BE2C (cell line): ENCODE results near the gene POC1A.

Experiments used
- DNase-seq: peaks from one replicate; pipeline ENCODE4 v3.0.0-alpha.2; 2020
- H3K27me3 ChIP-seq: fragments of 250-450 bp; sonication (Bioruptor Pico); 2 replicates; pipeline ENCODE4 v1.5.1; 2020; ENCODE audit warnings: mild to moderate bottlenecking
- H3K36me3 ChIP-seq: fragments of 250-450 bp; sonication (Bioruptor Pico); 2 replicates; pipeline ENCODE4 v1.5.1; 2020; ENCODE audit warnings: mild to moderate bottlenecking
- H3K4me1 ChIP-seq: fragments of 250-450 bp; sonication (Bioruptor Pico); 2 replicates; pipeline ENCODE4 v1.5.1; 2020
- H3K4me3 ChIP-seq: 2 replicates; pipeline ENCODE4 v1.5.1; 2011; ENCODE audit warnings: low read depth, low read length
- H3K9me3 ChIP-seq: fragments of 250-450 bp; sonication (Bioruptor Pico); 2 replicates; pipeline ENCODE4 v1.5.1; 2020
- CTCF ChIP-seq: IDR thresholded peaks from 2 replicates; pipeline ENCODE4 v1.5.1; 2012; ENCODE audit warnings: mild to moderate bottlenecking, low read depth, low read length

POC1A gene

GRCh38 chr3:52126500-52126899, 27.7 kb downstream of the POC1A start:
- no peak for TF ChIP-seq CTCF
- Histone ChIP-seq H3K4me3 (no peak overlapping the region), H3K36me3 (peaks cover 2% of the 10 kb centered on the region; the same call in 1 of the 2 replicates), H3K4me1 (peaks cover 4% of the 10 kb centered on the region), H3K27me3 (no peaks in the 10 kb centered on the region), H3K9me3 (no peaks in the 10 kb centered on the region)
- DNase-seq = no peak

GRCh38 chr3:52126036-52126435, 28.2 kb downstream of the POC1A start:
- peaks cover 4% of the 10 kb centered on the region for H3K4me1 ChIP-seq
- TF ChIP-seq CTCF = no peak
- no peaks in the 10 kb centered on the region for H3K9me3 ChIP-seq
- H3K4me3 ChIP-seq = no peak overlapping the region
- H3K36me3 ChIP-seq = peaks cover 2% of the 10 kb centered on the region; the same call in 1 of the 2 replicates
- no peaks in the 10 kb centered on the region for H3K27me3 ChIP-seq
- DNase-seq = no peak

- TF ChIP-seq CTCF = no peak
- Histone ChIP-seq H3K27me3 (no peaks in the 10 kb centered on the region), H3K4me3 (no peak overlapping the region), H3K36me3 (peaks cover 2% of the 10 kb centered on the region; the same call in 1 of the 2 replicates), H3K9me3 (no peaks in the 10 kb centered on the region), H3K4me1 (peaks cover 4% of the 10 kb centered on the region)
- no peak for DNase-seq
Measured at GRCh38 chr3:52124766-52125165, 29.5 kb downstream of the POC1A start.

- Histone ChIP-seq H3K4me1 (peaks cover 4% of the 10 kb centered on the region), H3K36me3 (peaks cover 2% of the 10 kb centered on the region; the same call in 1 of the 2 replicates), H3K9me3 (no peaks in the 10 kb centered on the region), H3K27me3 (no peaks in the 10 kb centered on the region), H3K4me3 (no peak overlapping the region)
- no peak for TF ChIP-seq CTCF
- no peak for DNase-seq
Measured at GRCh38 chr3:52124126-52124525, 30.1 kb downstream of the POC1A start.

- Histone ChIP-seq H3K27me3 (no peaks in the 10 kb centered on the region), H3K36me3 (peaks cover 2% of the 10 kb centered on the region; the same call in 1 of the 2 replicates), H3K4me1 (peaks cover under 1% of the 10 kb centered on the region), H3K4me3 (no peak overlapping the region), H3K9me3 (no peaks in the 10 kb centered on the region)
- TF ChIP-seq CTCF = peak; percentile 84
- peak; percentile 68 for DNase-seq
Measured at GRCh38 chr3:52123106-52123725, 31.0 kb downstream of the POC1A start.

- H3K4me1 ChIP-seq = no peaks in the 10 kb centered on the region
- no peaks in the 10 kb centered on the region for H3K27me3 ChIP-seq
- H3K36me3 ChIP-seq = peaks cover 2% of the 10 kb centered on the region; the same call in 1 of the 2 replicates
- no peaks in the 10 kb centered on the region for H3K9me3 ChIP-seq
- TF ChIP-seq CTCF = no peak
- no peak overlapping the region for H3K4me3 ChIP-seq
- no peak for DNase-seq
Measured at GRCh38 chr3:52122491-52122890, 31.7 kb downstream of the POC1A start.
